ENCODE data around the gene RBM46.
"Not testable (repeated sequence)": the region's sequence is repeated elsewhere in the genome, so short reads cannot be mapped to it uniquely, and the experiment has no call there.

RBM46 gene

GRCh38 chr4:154836030-154836429, 55.0 kb downstream of the RBM46 start:
- DNase-seq (ENCODE audit: low read depth in 1 of 2, low spot score in 1 of 2) = no peak

DNA sequence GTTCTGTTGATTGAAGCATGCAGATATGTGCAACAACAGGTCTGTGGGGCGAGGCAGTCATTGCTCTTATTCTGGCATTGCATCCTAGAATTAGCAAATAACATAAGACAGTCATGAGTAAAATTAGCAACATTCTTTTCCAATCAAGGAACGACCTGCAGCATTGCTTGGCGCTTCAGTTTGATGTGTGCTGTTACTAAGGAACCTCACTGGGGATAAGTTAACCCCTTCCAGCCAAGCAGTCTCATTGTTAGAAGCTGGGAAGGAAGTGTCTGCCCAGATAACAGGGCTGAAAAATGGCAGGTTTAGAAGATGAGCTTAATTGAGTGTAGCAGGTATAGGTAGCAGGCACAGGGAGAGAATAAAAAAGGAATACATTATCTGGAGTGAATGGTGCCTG, 55.4 kb downstream of the RBM46 start:
- no peak for DNase-seq (ENCODE audit: low read depth in 1 of 2, low spot score in 1 of 2)

DNA sequence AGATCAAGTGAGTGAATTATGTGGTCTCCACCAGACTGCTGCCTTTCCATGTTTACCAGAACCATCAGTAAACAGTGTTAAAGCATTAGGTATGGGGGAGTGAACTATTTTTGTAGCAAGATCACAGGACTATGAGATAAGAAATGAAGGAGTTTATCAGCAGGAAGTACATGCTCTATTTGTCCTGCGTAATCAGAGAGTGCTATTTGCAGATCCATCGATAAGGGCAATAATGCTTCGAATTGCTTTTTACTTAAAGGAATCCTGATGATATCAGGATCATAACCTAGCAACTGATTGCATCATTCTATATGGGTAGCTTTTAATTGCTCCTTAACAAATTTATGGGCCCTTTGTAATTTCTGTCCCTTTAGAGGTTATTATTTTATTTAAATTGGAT, 57.1 kb downstream of the RBM46 start:
- DNase-seq (ENCODE audit: low read depth in 1 of 2, low spot score in 1 of 2) = no peak

DNA sequence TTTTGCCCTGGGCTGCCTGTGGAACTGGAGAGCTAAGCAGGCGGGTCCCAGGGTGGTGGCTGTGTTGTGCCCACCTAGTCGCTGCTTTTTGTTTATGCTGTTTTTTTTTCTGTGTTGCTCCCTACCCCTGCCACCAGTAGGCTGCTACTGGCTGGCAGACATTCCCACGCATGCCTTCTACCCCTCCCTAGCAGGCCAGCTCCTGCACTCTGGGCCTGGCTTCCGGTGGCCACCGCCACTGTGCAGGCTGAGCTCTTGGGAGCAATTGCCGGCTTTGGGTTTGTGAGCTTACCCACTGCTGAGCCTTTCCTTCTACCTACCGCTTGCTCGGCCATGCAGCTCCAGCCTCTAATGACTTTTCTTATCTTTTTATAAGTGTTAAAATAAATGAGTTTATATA, 57.6 kb downstream of the RBM46 start:
- no peak for DNase-seq (ENCODE audit: low read depth in 1 of 2, low spot score in 1 of 2)

DNA sequence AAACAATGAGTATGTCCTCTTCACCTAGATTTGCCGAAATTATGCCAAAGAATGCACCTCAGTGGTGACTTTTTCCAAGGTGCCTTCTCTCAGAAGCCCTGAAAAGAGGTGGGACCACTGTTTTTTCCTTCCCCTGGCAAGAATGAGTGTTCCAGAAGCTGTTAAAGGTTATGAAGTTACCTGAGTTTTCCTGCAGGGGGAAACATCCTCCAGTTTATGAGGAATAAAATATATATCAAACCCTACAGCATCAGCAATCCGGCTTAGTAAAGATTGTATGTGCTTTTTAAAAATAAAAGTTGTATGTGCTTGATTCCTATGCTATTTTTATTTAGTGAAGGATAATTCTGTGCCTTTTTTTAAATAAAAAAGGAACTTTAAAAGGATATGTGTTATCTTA, 73.3 kb downstream of the RBM46 start:
- no peak for DNase-seq (ENCODE audit: low read depth in 1 of 2, low spot score in 1 of 2)

- no peak for DNase-seq (ENCODE audit: low read depth in 1 of 2, low spot score in 1 of 2)
These were observed 77.1 kb downstream of the RBM46 start for GRCh38 chr4:154858166-154858565.

- no peak for DNase-seq (ENCODE audit: low read depth in 1 of 2, low spot score in 1 of 2)
These were observed 87.5 kb downstream of the RBM46 start for GRCh38 chr4:154868414-154869194.

DNA sequence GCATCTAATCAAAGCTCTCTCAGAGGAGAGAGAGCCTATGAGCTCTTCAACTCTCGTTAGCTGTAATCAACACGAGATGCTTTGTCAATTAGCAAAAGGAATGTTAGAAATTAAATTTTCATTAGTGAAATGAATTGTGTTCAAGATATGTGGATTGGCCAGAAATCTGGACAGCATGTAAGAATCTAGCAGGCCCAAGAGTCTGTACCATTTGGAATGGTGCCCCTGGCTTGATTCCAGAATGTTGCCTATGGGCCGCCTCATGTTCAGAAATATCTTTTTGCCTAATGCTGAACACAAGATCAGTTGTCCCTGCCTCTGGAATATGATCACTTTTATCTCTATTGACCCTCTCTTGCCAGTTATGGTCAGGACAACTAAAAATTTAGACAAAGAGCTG, 88.2 kb downstream of the RBM46 start:
- DNase-seq (ENCODE audit: low read depth in 1 of 2, low spot score in 1 of 2) = no peak

- no peak for DNase-seq (ENCODE audit: low read depth in 1 of 2, low spot score in 1 of 2)
These were observed 91.1 kb downstream of the RBM46 start for GRCh38 chr4:154872198-154872597.

- DNase-seq (ENCODE audit: low read depth in 1 of 2, low spot score in 1 of 2) = not testable (repeated sequence)
These were observed 93.0 kb downstream of the RBM46 start for GRCh38 chr4:154874049-154874448.

DNA sequence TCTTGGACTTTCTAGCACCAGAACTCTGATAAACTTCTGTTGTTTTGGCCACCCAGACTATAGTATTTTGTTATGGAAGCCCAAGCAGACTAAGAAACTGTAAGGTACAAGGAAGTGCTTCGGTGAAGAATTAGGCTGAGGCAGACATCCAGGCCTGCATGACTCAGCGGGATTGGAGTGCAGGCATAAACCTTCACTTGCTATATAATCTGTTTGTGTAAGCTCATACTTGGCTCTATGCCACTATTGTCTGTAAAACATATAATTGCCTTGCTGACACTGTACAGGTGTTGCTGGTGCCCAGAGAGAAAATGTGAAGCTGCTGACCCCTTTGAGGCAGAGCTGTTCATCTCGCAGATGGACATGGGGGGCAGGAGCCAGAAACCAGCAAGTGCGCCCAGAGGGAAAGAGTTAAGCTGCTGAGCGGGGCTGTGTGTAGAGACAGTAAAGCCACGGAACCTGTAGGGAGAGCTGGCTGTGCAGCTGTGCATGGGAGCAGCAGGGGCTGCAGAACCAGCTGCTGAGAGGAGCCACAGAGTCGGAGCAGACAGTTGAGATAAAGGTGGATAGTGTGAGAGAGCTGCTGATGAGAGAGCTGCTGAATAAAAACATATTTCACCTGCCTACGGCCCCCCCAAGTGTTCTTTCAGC, 96.2 kb downstream of the RBM46 start:
- DNase-seq (ENCODE audit: low read depth in 1 of 2, low spot score in 1 of 2) = no peak
